DND-41 (cell line): ENCODE data around the gene ZMIZ1.

Experiments
- CTCF ChIP-seq: IDR thresholded peaks from 2 replicates; pipeline ENCODE4 v1.5.1; 2012; ENCODE audit warnings: borderline replicate concordance, low read length, moderate library complexity, mild to moderate bottlenecking; ENCODE audit not compliant: poor library complexity, severe bottlenecking; ENCODE audit errors: extremely low read depth
- EZH2 ChIP-seq: IDR thresholded peaks from 3 replicates; pipeline ENCODE4 v1.6.1; 2012; ENCODE audit warnings: borderline replicate concordance, low read depth, mild to moderate bottlenecking, moderate library complexity, low read length, inconsistent platforms; ENCODE audit not compliant: severe bottlenecking

GRCh38 chr10:79283616-79284015 lies 214.8 kb downstream of the ZMIZ1 start:
- no peak for TF ChIP-seq CTCF
- no peak for TF ChIP-seq EZH2
